H1 (cell line): ENCODE data around the gene PHTF1. TPM values are rescaled to one million over a fixed set of nuclear protein-coding genes. Genes with fewer than 3 reads are reported as not detected.

Source experiments
- CBX8 ChIP-seq: fragments of 300-800, 300-1000 bp; sonication (generic); IDR thresholded peaks from 2 replicates; pipeline ENCODE4 v1.7.1; 2016; ENCODE audit warnings: low read depth, low read length, borderline replicate concordance
- CHD7 ChIP-seq: fragments of 300-600 bp; sonication (generic); IDR thresholded peaks from 2 replicates; pipeline ENCODE4 v1.7.1; 2012; ENCODE audit warnings: low read length, moderate library complexity, mild to moderate bottlenecking, inconsistent platforms; ENCODE audit not compliant: insufficient replicate concordance
- CTCF ChIP-seq, 3 experiments: IDR thresholded peaks; 1 replicate in 2 of 3; 2 replicates in 1 of 3; pipeline versions ENCODE4 v1.5.1 to v1.6.1; 2011; ENCODE audit warnings: low read length in 3 of 3, mild to moderate bottlenecking in 3 of 3, inconsistent platforms in 2 of 3, low read depth in 1 of 3, moderate library complexity in 1 of 3; ENCODE audit not compliant: insufficient read depth in 1 of 3; ENCODE audit errors: control extremely low read depth in 1 of 3
- EZH2 ChIP-seq: fragments of 200-600 bp; sonication (generic); IDR thresholded peaks from 2 replicates; pipeline ENCODE4 v1.7.1; 2012; ENCODE audit warnings: low read depth, mild to moderate bottlenecking, moderate library complexity, low read length, inconsistent platforms; ENCODE audit not compliant: severe bottlenecking
- GABPA ChIP-seq: IDR thresholded peaks from 2 replicates; pipeline ENCODE4 v1.6.1; 2011; ENCODE audit warnings: mild to moderate bottlenecking, low read length, moderate library complexity, borderline replicate concordance; ENCODE audit not compliant: insufficient read depth
- PHF8 ChIP-seq: fragments of 200-600 bp; sonication (generic); conservative IDR thresholded peaks from 2 replicates; pipeline ENCODE4 v1.7.1; 2012; ENCODE audit warnings: low read depth, mild to moderate bottlenecking, inconsistent platforms, low read length, moderate library complexity
- POLR2AphosphoS5 ChIP-seq: IDR thresholded peaks from 2 replicates; pipeline ENCODE4 v1.6.1; 2011; ENCODE audit warnings: low read depth, low read length
- RBBP5 ChIP-seq: IDR thresholded peaks from 2 replicates; pipeline ENCODE4 v1.7.1; 2012; ENCODE audit warnings: low read depth, mild to moderate bottlenecking, inconsistent platforms, low read length, moderate library complexity, borderline replicate concordance
- SUZ12 ChIP-seq: fragments of 200-600 bp; sonication (generic); IDR thresholded peaks from 2 replicates; pipeline ENCODE4 v1.6.1; 2012; ENCODE audit warnings: mild to moderate bottlenecking, inconsistent platforms, low read length, moderate library complexity, mixed read lengths
- polyA plus RNA-seq, 7 experiments: library from polyadenylated mRNA; depleted of rRNA in 3 of 7; stranded (reverse) in 5 of 7; unstranded in 2 of 7; fragments of >200 nt in 5 of 7; fragments of 200-250 nt in 2 of 7; gene quantifications; 1 replicate in 5 of 7; 2 replicates in 1 of 7; 4 replicates in 1 of 7; pipeline versions ENCODE4 v1.2.1 to v1.2.3, GENCODE V29; 2011 to 2013; ENCODE audit warnings: missing spikeins in 2 of 7, mixed read lengths in 2 of 7
- total RNA-seq: library from RNA; stranded (reverse); fragmentation: NEBNext Ultra II Directional; extraction: Animal tissue kit (Norgen Biotek cat#: 25700); gene quantifications from 2 replicates; pipeline ENCODE4 v1.2.1, GENCODE V29; 2021

The PHTF1 gene
- total and polyA plus RNA-seq, 2 of the 8 experiments (the other 6 are each of a cell fraction or from before 2014, with no cell fraction given) = 9.1 to 26.9 TPM

GRCh38 chr1:113666126-113666525 is 93.2 kb downstream of the PHTF1 start (continued):
- TF ChIP-seq CHD7 (no peak), CBX8 (no peak), EZH2 (no peak), POLR2AphosphoS5 (no peak), GABPA (no peak), PHF8 (no peak), CTCF (IDR thresholded peaks at IDR 0.05; ENCODE audit: control extremely low read depth in 1 of 3, insufficient read depth in 1 of 3, low read depth in 1 of 3, low read length in 3 of 3) (no peak), SUZ12 (no peak), RBBP5 (no peak)
